Measurements from ENCODE around the gene PPIF. TPM values are rescaled to one million over a fixed set of nuclear protein-coding genes. Genes with fewer than 3 reads are reported as not detected.

PPIF gene
- total RNA-seq, 1 experiment from 2014 or later: 160 TPM

DNA sequence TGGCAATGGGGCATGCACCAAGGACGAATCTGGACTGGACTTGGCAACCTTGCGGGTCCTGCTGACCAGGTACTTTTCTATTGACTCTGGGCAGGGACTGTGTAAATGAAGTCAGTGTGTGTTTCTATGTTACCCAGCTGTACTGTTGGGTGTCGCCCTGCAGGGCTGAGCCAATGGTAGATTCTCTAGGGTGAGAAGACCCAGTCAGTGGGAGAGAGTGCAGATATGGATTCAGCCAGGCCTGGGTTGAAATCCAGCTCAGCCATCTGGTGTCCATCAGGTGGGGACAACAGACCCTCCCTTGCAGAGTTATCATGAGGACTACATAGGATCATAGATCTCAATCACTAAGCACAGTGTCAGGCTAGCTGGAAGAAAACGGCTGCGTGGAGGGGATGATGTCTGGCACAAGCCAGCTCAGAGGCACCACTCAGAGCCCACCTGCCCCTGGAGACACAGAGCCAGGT is 4.9 kb upstream of the PPIF start:
- H3K27ac ChIP-seq (ENCODE audit: low read depth, low read length, poor library complexity, severe bottlenecking): no peak overlapping the region
- H3K9me3 ChIP-seq (ENCODE audit: low read depth, low read length, poor library complexity, severe bottlenecking): no peaks in the 10 kb centered on the region
- H3K27me3 ChIP-seq (replicated peaks; ENCODE audit: insufficient read depth, low read depth, low read length, poor library complexity): no peaks in the 10 kb centered on the region
- intact Hi-C loops (cut with micrococcal nuclease; ENCODE audit: unreplicated experiment): no loop called here
- BruUV-seq (replicated peaks): no TSS peak
- H3K36me3 ChIP-seq (ENCODE audit: insufficient read depth, low read length, poor library complexity, severe bottlenecking): no peaks in the 10 kb centered on the region
- no peak for DNase-seq (ENCODE audit: low spot score)
- no peak for TF ChIP-seq EZH2 (IDR thresholded peaks at IDR 0.05; ENCODE audit: borderline replicate concordance, low read depth, low read length, poor library complexity, severe bottlenecking)
- TF ChIP-seq, protein P1, sequence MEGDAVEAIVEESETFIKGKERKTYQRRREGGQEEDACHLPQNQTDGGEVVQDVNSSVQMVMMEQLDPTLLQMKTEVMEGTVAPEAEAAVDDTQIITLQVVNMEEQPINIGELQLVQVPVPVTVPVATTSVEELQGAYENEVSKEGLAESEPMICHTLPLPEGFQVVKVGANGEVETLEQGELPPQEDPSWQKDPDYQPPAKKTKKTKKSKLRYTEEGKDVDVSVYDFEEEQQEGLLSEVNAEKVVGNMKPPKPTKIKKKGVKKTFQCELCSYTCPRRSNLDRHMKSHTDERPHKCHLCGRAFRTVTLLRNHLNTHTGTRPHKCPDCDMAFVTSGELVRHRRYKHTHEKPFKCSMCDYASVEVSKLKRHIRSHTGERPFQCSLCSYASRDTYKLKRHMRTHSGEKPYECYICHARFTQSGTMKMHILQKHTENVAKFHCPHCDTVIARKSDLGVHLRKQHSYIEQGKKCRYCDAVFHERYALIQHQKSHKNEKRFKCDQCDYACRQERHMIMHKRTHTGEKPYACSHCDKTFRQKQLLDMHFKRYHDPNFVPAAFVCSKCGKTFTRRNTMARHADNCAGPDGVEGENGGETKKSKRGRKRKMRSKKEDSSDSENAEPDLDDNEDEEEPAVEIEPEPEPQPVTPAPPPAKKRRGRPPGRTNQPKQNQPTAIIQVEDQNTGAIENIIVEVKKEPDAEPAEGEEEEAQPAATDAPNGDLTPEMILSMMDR (conservative IDR thresholded peaks at IDR 0.05; ENCODE audit: low read depth, low read length): no peak
- POLR2A ChIA-PET (ENCODE audit: low non-redundant PET): interaction anchor here (0.6 kb wide), 1 partner anchor 737 kb away, joined by 3 read pairs; no protein-coding TSS in a partner anchor
- H3K4me1 ChIP-seq (ENCODE audit: insufficient read depth, low read length, poor library complexity, severe bottlenecking): no peaks in the 10 kb centered on the region
- no peak overlapping the region for H3K4me3 ChIP-seq (ENCODE audit: low read depth, low read length, poor library complexity, severe bottlenecking)
- CTCF ChIA-PET: no interaction called here

DNA sequence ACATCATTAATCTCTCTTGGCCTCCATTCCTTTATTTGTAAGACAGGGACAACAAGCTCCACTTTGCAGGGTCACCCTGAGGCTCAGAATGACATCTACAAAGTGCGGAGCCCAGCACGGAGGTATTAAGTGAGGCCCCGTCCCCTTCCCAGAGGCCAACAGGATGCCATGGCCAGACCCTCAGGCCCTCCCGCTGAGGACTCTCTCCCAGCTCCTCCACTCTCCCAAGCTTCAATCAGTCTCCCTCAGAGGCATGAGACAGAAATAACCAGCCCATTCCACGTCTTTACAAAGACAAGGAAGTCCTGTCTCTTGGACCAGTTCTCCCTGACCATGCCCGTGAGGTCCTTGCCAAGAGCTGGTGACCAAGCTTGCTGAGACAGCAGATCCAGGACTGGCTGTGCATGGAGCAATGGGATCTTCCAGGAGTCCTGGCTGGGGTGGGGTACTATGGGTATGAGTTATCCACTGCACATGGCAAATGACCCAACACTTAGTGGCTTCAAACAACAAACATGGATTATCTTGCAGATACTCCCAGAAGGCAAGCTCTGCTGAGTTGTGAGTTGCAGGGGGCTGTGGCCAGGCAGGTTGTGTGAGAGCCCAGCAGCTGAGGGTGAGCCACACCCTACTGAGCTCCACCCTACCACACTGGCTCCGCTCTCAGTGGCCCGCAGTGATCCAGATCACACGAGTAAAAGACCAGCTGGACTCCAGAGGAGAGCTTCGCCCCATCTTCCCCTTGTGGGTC is 4.3 kb upstream of the PPIF start:
- no peak overlapping the region for H3K4me3 ChIP-seq (ENCODE audit: low read depth, low read length, poor library complexity, severe bottlenecking)
- H3K27me3 ChIP-seq (replicated peaks; ENCODE audit: insufficient read depth, low read depth, low read length, poor library complexity): no peaks in the 10 kb centered on the region
- intact Hi-C loops (cut with micrococcal nuclease; ENCODE audit: unreplicated experiment): no loop called here
- ChIA-PET POLR2A (ENCODE audit: low non-redundant PET) (interaction anchor here (0.6 kb wide), 1 partner anchor 736 kb away, joined by 3 read pairs; no protein-coding TSS in a partner anchor), CTCF (no interaction called here)
- no peaks in the 10 kb centered on the region for H3K36me3 ChIP-seq (ENCODE audit: insufficient read depth, low read length, poor library complexity, severe bottlenecking)
- no peaks in the 10 kb centered on the region for H3K4me1 ChIP-seq (ENCODE audit: insufficient read depth, low read length, poor library complexity, severe bottlenecking)
- BruUV-seq (replicated peaks): no TSS peak
- TF ChIP-seq EZH2 (IDR thresholded peaks at IDR 0.05; ENCODE audit: borderline replicate concordance, low read depth, low read length, poor library complexity, severe bottlenecking): no peak
- TF ChIP-seq, protein P1 (conservative IDR thresholded peaks at IDR 0.05; ENCODE audit: low read depth, low read length): no peak
- H3K9me3 ChIP-seq (ENCODE audit: low read depth, low read length, poor library complexity, severe bottlenecking): no peaks in the 10 kb centered on the region
- H3K27ac ChIP-seq (ENCODE audit: low read depth, low read length, poor library complexity, severe bottlenecking): no peak overlapping the region
- DNase-seq (ENCODE audit: low spot score): no peak

DNA sequence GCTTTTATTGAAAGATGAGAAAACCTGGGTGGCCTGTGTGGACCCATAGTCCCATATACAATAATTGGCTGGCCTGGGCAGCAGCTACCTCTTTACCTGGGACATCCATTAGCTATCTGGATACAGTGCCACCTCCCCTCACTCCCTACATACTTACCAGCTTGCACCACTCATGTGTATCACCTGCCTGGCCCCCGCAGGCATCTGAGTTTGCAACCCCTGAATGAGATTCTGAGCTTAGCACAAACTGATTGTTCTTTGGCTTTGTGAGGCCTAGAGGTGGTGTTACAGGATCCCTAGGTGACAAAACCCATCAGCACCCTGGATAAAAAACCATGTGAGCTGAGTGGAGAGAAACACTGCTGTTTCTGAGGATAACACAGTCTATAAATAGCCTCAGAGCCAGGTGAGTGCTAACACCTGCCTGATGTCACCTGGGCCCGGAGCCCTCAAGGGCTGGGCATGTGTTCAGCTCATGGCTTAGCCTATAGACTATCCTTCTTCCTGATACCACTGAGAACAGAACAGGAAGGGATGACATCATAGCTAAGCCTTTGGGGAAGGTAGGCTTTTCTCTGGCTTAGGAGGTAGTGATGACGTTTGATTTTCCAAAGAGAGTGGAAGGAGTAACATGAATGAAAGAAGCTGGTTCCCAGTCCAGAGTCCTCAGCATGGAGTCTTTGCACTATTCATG is 2.6 kb upstream of the PPIF start:
- H3K36me3 ChIP-seq (ENCODE audit: insufficient read depth, low read length, poor library complexity, severe bottlenecking): peaks cover 8% of the 10 kb centered on the region
- ChIA-PET POLR2A (ENCODE audit: low non-redundant PET) (no interaction called here), CTCF (no interaction called here)
- no peak for DNase-seq (ENCODE audit: low spot score)
- H3K27ac ChIP-seq (ENCODE audit: low read depth, low read length, poor library complexity, severe bottlenecking): no peak overlapping the region
- intact Hi-C loops (cut with micrococcal nuclease; ENCODE audit: unreplicated experiment): no loop called here
- H3K4me1 ChIP-seq (ENCODE audit: insufficient read depth, low read length, poor library complexity, severe bottlenecking): peaks cover 10% of the 10 kb centered on the region
- H3K9me3 ChIP-seq (ENCODE audit: low read depth, low read length, poor library complexity, severe bottlenecking): no peaks in the 10 kb centered on the region
- BruUV-seq (replicated peaks): no TSS peak
- H3K27me3 ChIP-seq (replicated peaks; ENCODE audit: insufficient read depth, low read depth, low read length, poor library complexity): no peaks in the 10 kb centered on the region
- no peak overlapping the region for H3K4me3 ChIP-seq (ENCODE audit: low read depth, low read length, poor library complexity, severe bottlenecking)
- TF ChIP-seq EZH2 (IDR thresholded peaks at IDR 0.05; ENCODE audit: borderline replicate concordance, low read depth, low read length, poor library complexity, severe bottlenecking): no peak
- TF ChIP-seq, protein P1 (conservative IDR thresholded peaks at IDR 0.05; ENCODE audit: low read depth, low read length): no peak

Data from A673 (cell line).